ENCODE data around the gene SLC25A36.

Gene SLC25A36

GRCh38 chr3:140953028-140953960 lies 11.7 kb downstream of the SLC25A36 start:
- Histone ChIP-seq H3K4ac (ENCODE audit: low read depth, low read length) (no peak overlapping the region), H3K27me3 (ENCODE audit: insufficient read depth, low read length, poor library complexity) (no peaks in the 10 kb centered on the region), H4K8ac (ENCODE audit: low read depth, low read length) (no peak overlapping the region), H3K4me3 (ENCODE audit: low read length) (no peak overlapping the region), H3K36me3 (ENCODE audit: control insufficient read depth, insufficient read depth, low read length) (no peaks in the 10 kb centered on the region), H3K9ac (ENCODE audit: low read length) (no peak overlapping the region), H3K27ac (ENCODE audit: low read depth, low read length) (no peak overlapping the region), H2AK5ac (ENCODE audit: low read length) (no peak overlapping the region), H2BK15ac (replicated peaks; ENCODE audit: low read depth) (no peak overlapping the region), H3K56ac (ENCODE audit: low read length) (no peak overlapping the region), H3K4me1 (ENCODE audit: control insufficient read depth, low read depth, low read length) (no peaks in the 10 kb centered on the region), H3K23ac (ENCODE audit: low read length) (no peak overlapping the region), H2BK5ac (ENCODE audit: low read length) (no peak overlapping the region), H3K79me2 (ENCODE audit: control insufficient read depth, insufficient read depth, low read length) (peaks cover 53% of the 10 kb centered on the region), H4K5ac (ENCODE audit: low read length) (no peak overlapping the region), H2BK120ac (ENCODE audit: low read depth, low read length) (no peak overlapping the region), H3K79me1 (ENCODE audit: low read length) (peaks cover 6% of the 10 kb centered on the region), H3K18ac (ENCODE audit: low read length) (no peak overlapping the region), H3K4me2 (ENCODE audit: low read length) (no peak overlapping the region)
- WGBS (ENCODE audit: extremely low coverage, insufficient coverage, low lambda C conversion rate): no CpG with 5 or more reads among the region's 5 CpGs
- peak; percentile 30 for DNase-seq

GRCh38 chr3:140954576-140954975 lies 12.9 kb downstream of the SLC25A36 start:
- peaks cover 44% of the 10 kb centered on the region for H3K79me2 ChIP-seq (ENCODE audit: control insufficient read depth, insufficient read depth, low read length)
- no peak for DNase-seq
- no peak overlapping the region for H2BK5ac ChIP-seq (ENCODE audit: low read length)
- no peak overlapping the region for H3K27ac ChIP-seq (ENCODE audit: low read depth, low read length)
- no peak overlapping the region for H3K56ac ChIP-seq (ENCODE audit: low read length)
- H4K8ac ChIP-seq (ENCODE audit: low read depth, low read length): no peak overlapping the region
- H3K23ac ChIP-seq (ENCODE audit: low read length): no peak overlapping the region
- H3K79me1 ChIP-seq (ENCODE audit: low read length): peaks cover 3% of the 10 kb centered on the region
- no peaks in the 10 kb centered on the region for H3K4me1 ChIP-seq (ENCODE audit: control insufficient read depth, low read depth, low read length)
- no peak overlapping the region for H2BK120ac ChIP-seq (ENCODE audit: low read depth, low read length)
- no peaks in the 10 kb centered on the region for H3K36me3 ChIP-seq (ENCODE audit: control insufficient read depth, insufficient read depth, low read length)
- no peak overlapping the region for H2BK15ac ChIP-seq (replicated peaks; ENCODE audit: low read depth)
- no peak overlapping the region for H4K5ac ChIP-seq (ENCODE audit: low read length)
- WGBS (ENCODE audit: extremely low coverage, insufficient coverage, low lambda C conversion rate): no CpG with 5 or more reads among the region's 2 CpGs
- H3K4ac ChIP-seq (ENCODE audit: low read depth, low read length): no peak overlapping the region
- H2AK5ac ChIP-seq (ENCODE audit: low read length): no peak overlapping the region
- H3K9ac ChIP-seq (ENCODE audit: low read length): no peak overlapping the region
- no peak overlapping the region for H3K4me3 ChIP-seq (ENCODE audit: low read length)
- H3K18ac ChIP-seq (ENCODE audit: low read length): no peak overlapping the region
- no peaks in the 10 kb centered on the region for H3K27me3 ChIP-seq (ENCODE audit: insufficient read depth, low read length, poor library complexity)
- no peak overlapping the region for H3K4me2 ChIP-seq (ENCODE audit: low read length)

GRCh38 chr3:140955645-140956044 lies 14.0 kb downstream of the SLC25A36 start:
- Histone ChIP-seq H2BK5ac (ENCODE audit: low read length) (no peak overlapping the region), H2BK15ac (replicated peaks; ENCODE audit: low read depth) (no peak overlapping the region), H3K27me3 (ENCODE audit: insufficient read depth, low read length, poor library complexity) (no peaks in the 10 kb centered on the region), H3K27ac (ENCODE audit: low read depth, low read length) (no peak overlapping the region), H3K4ac (ENCODE audit: low read depth, low read length) (no peak overlapping the region), H2AK5ac (ENCODE audit: low read length) (no peak overlapping the region), H4K5ac (ENCODE audit: low read length) (no peak overlapping the region), H3K79me2 (ENCODE audit: control insufficient read depth, insufficient read depth, low read length) (peaks cover 36% of the 10 kb centered on the region), H3K4me3 (ENCODE audit: low read length) (no peak overlapping the region), H3K23ac (ENCODE audit: low read length) (no peak overlapping the region), H2BK120ac (ENCODE audit: low read depth, low read length) (no peak overlapping the region), H3K9ac (ENCODE audit: low read length) (no peak overlapping the region), H3K18ac (ENCODE audit: low read length) (no peak overlapping the region), H3K36me3 (ENCODE audit: control insufficient read depth, insufficient read depth, low read length) (no peaks in the 10 kb centered on the region), H3K4me2 (ENCODE audit: low read length) (no peak overlapping the region), H4K8ac (ENCODE audit: low read depth, low read length) (no peak overlapping the region), H3K79me1 (ENCODE audit: low read length) (peaks cover 3% of the 10 kb centered on the region), H3K56ac (ENCODE audit: low read length) (no peak overlapping the region), H3K4me1 (ENCODE audit: control insufficient read depth, low read depth, low read length) (no peaks in the 10 kb centered on the region)
- DNase-seq: no peak
- WGBS (ENCODE audit: extremely low coverage, insufficient coverage, low lambda C conversion rate): no CpG with 5 or more reads among the region's 3 CpGs

GRCh38 chr3:140956058-140956835 lies 14.6 kb downstream of the SLC25A36 start:
- H3K4ac ChIP-seq (ENCODE audit: low read depth, low read length): no peak overlapping the region
- no peak overlapping the region for H4K8ac ChIP-seq (ENCODE audit: low read depth, low read length)
- H2BK120ac ChIP-seq (ENCODE audit: low read depth, low read length): no peak overlapping the region
- no peak overlapping the region for H2BK15ac ChIP-seq (replicated peaks; ENCODE audit: low read depth)
- no peak overlapping the region for H2BK5ac ChIP-seq (ENCODE audit: low read length)
- H3K79me2 ChIP-seq (ENCODE audit: control insufficient read depth, insufficient read depth, low read length): peaks cover 30% of the 10 kb centered on the region
- H4K5ac ChIP-seq (ENCODE audit: low read length): no peak overlapping the region
- DNase-seq: no peak
- no CpG with 5 or more reads among the region's 5 CpGs for WGBS (ENCODE audit: extremely low coverage, insufficient coverage, low lambda C conversion rate)
- H3K56ac ChIP-seq (ENCODE audit: low read length): no peak overlapping the region
- no peak overlapping the region for H3K4me2 ChIP-seq (ENCODE audit: low read length)
- no peak overlapping the region for H2AK5ac ChIP-seq (ENCODE audit: low read length)
- H3K9ac ChIP-seq (ENCODE audit: low read length): no peak overlapping the region
- H3K27me3 ChIP-seq (ENCODE audit: insufficient read depth, low read length, poor library complexity): no peaks in the 10 kb centered on the region
- H3K79me1 ChIP-seq (ENCODE audit: low read length): peaks cover 3% of the 10 kb centered on the region
- H3K4me1 ChIP-seq (ENCODE audit: control insufficient read depth, low read depth, low read length): no peaks in the 10 kb centered on the region
- H3K18ac ChIP-seq (ENCODE audit: low read length): no peak overlapping the region
- H3K27ac ChIP-seq (ENCODE audit: low read depth, low read length): no peak overlapping the region
- H3K4me3 ChIP-seq (ENCODE audit: low read length): no peak overlapping the region
- H3K23ac ChIP-seq (ENCODE audit: low read length): no peak overlapping the region
- H3K36me3 ChIP-seq (ENCODE audit: control insufficient read depth, insufficient read depth, low read length): no peaks in the 10 kb centered on the region

- Histone ChIP-seq H3K18ac (ENCODE audit: low read length) (no peak overlapping the region), H4K5ac (ENCODE audit: low read length) (no peak overlapping the region), H3K36me3 (ENCODE audit: control insufficient read depth, insufficient read depth, low read length) (no peaks in the 10 kb centered on the region), H3K27ac (ENCODE audit: low read depth, low read length) (no peak overlapping the region), H3K56ac (ENCODE audit: low read length) (no peak overlapping the region), H3K4me3 (ENCODE audit: low read length) (no peak overlapping the region), H3K9ac (ENCODE audit: low read length) (no peak overlapping the region), H3K79me1 (ENCODE audit: low read length) (no peaks in the 10 kb centered on the region), H4K8ac (ENCODE audit: low read depth, low read length) (no peak overlapping the region), H2BK5ac (ENCODE audit: low read length) (no peak overlapping the region), H2BK120ac (ENCODE audit: low read depth, low read length) (no peak overlapping the region), H3K4ac (ENCODE audit: low read depth, low read length) (no peak overlapping the region), H3K23ac (ENCODE audit: low read length) (no peak overlapping the region), H3K79me2 (ENCODE audit: control insufficient read depth, insufficient read depth, low read length) (no peaks in the 10 kb centered on the region), H3K27me3 (ENCODE audit: insufficient read depth, low read length, poor library complexity) (no peaks in the 10 kb centered on the region), H2AK5ac (ENCODE audit: low read length) (no peak overlapping the region), H3K4me1 (ENCODE audit: control insufficient read depth, low read depth, low read length) (no peaks in the 10 kb centered on the region), H2BK15ac (replicated peaks; ENCODE audit: low read depth) (no peak overlapping the region), H3K4me2 (ENCODE audit: low read length) (no peak overlapping the region)
- peak; percentile 26 for DNase-seq
Measured at GRCh38 chr3:140972833-140973232, 31.2 kb downstream of the SLC25A36 start.
